Gastrocnemius medialis (tissue), 4 donors: ENCODE measurements around the gene ACO1. TPM values are rescaled to one million over a fixed set of nuclear protein-coding genes. Genes with fewer than 3 reads are reported as not detected.

Source experiments
- ATAC-seq, 2 donors: fragments of 150-250 bp; one replicate each; pipeline ENCODE4 v1.9.1; 2016
- DNase-seq, 2 donors: peaks; one replicate each; pipeline ENCODE4 v3.0.0-alpha.2; 2019
- H3K27ac ChIP-seq, 4 donors: fragments of 200-600 bp; sonication (generic); 1 replicate in 1 of 4; 2 replicates in 3 of 4; pipeline ENCODE4 v1.5.1; 2016 to 2018; ENCODE audit warnings: mild to moderate bottlenecking in 2 of 4, moderate library complexity in 1 of 4
- H3K27me3 ChIP-seq, 3 donors: fragments of 200-600 bp; sonication (generic) in 2 of 3; 1 replicate in 1 of 3; 2 replicates in 2 of 3; pipeline versions ENCODE4 v1.5.1 to v1.6.0; 2016 to 2019; ENCODE audit warnings: mild to moderate bottlenecking in 1 of 3, moderate library complexity in 1 of 3
- H3K36me3 ChIP-seq, 2 donors: fragments of 200-600 bp; sonication (generic) in 1 of 2; one replicate each; pipeline ENCODE4 v1.5.1; 2017 to 2018
- H3K4me1 ChIP-seq, 2 donors: fragments of 200-600 bp; sonication (generic) in 1 of 2; one replicate each; pipeline ENCODE4 v1.5.1; 2016 to 2017; ENCODE audit warnings: mild to moderate bottlenecking in 2 of 2
- H3K4me3 ChIP-seq, 4 donors: fragments of 200-600 bp; sonication (generic) in 3 of 4; 1 replicate in 1 of 4; 2 replicates in 3 of 4; pipeline ENCODE4 v1.5.1; 2016 to 2019; ENCODE audit warnings: mild to moderate bottlenecking in 2 of 4
- H3K9me3 ChIP-seq, 3 donors: fragments of 200-600 bp; sonication (generic) in 2 of 3; 1 replicate in 1 of 3; 2 replicates in 2 of 3; pipeline ENCODE4 v1.5.1; 2016 to 2019
- POLR2A ChIP-seq, 2 donors: fragments of 450-650 bp; IDR thresholded peaks; one replicate each; pipeline ENCODE4 v1.6.1; 2017; ENCODE audit warnings: antibody characterized with exemption in 2 of 2, mild to moderate bottlenecking in 2 of 2, moderate library complexity in 2 of 2
- in situ Hi-C, 4 donors: fragments of 200-750 bp; cut with MboI; loops; one replicate each; pipeline versions ENCODE4 v1.15.0 to v1.8.0; 2017; ENCODE audit warnings: low sequenced_read_pairs in 4 of 4
- intact Hi-C: fragments of 100-400 bp; cut with DNase I; formaldehyde crosslinking; loops from one replicate; pipeline ENCODE4 v1.15.1; 2023; ENCODE audit warnings: low total_unique reads
- total RNA-seq, 4 donors: library from RNA; depleted of rRNA; stranded (reverse); fragments of >200 nt; gene quantifications; one replicate each; pipeline versions ENCODE4 v1.1.0 to v1.2.3, GENCODE V29; 2016
- TF ChIP-seq, protein P1 (sequence below), 5 experiments: fragments of 450-650 bp in 3 of 5; fragments of 200-600 bp in 2 of 5; sonication (generic) in 2 of 5; IDR thresholded peaks in 4 of 5; conservative IDR thresholded peaks in 1 of 5; 1 replicate in 4 of 5; 2 replicates in 1 of 5; pipeline ENCODE4 v1.5.1; 2016 to 2019; ENCODE audit warnings: antibody characterized with exemption in 5 of 5, mild to moderate bottlenecking in 3 of 5, moderate library complexity in 3 of 5

ACO1 gene
- total RNA-seq, 4 donors from 2014 or later, result 28.3 to 35.0 (median 30.3) TPM

GRCh38 chr9:32423371-32423770, 38.9 kb downstream of the ACO1 start:
- H3K4me1 ChIP-seq, result no peaks in the 10 kb centered on the region
- DNase-seq (no peak), ATAC-seq (no peak)
- in situ Hi-C loops (no loop called here), intact Hi-C loops (no loop called here)
- no peaks in the 10 kb centered on the region for H3K27me3 ChIP-seq
- no peaks in the 10 kb centered on the region for H3K9me3 ChIP-seq
- H3K36me3 ChIP-seq, result peaks cover 0 to 86% of the 10 kb centered on the region in 2 donors
- no peak for TF ChIP-seq POLR2A (IDR thresholded peaks at IDR 0.05)
- TF ChIP-seq, protein P1, sequence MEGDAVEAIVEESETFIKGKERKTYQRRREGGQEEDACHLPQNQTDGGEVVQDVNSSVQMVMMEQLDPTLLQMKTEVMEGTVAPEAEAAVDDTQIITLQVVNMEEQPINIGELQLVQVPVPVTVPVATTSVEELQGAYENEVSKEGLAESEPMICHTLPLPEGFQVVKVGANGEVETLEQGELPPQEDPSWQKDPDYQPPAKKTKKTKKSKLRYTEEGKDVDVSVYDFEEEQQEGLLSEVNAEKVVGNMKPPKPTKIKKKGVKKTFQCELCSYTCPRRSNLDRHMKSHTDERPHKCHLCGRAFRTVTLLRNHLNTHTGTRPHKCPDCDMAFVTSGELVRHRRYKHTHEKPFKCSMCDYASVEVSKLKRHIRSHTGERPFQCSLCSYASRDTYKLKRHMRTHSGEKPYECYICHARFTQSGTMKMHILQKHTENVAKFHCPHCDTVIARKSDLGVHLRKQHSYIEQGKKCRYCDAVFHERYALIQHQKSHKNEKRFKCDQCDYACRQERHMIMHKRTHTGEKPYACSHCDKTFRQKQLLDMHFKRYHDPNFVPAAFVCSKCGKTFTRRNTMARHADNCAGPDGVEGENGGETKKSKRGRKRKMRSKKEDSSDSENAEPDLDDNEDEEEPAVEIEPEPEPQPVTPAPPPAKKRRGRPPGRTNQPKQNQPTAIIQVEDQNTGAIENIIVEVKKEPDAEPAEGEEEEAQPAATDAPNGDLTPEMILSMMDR (IDR thresholded peaks at IDR 0.05 in 4 of 5, conservative IDR thresholded peaks at IDR 0.05 in 1 of 5), result no peak
- no peak overlapping the region for H3K4me3 ChIP-seq
- H3K27ac ChIP-seq, result no peak overlapping the region

- H3K4me3 ChIP-seq, result no peak overlapping the region
- no peak for DNase-seq
- H3K9me3 ChIP-seq, result no peaks in the 10 kb centered on the region
- H3K4me1 ChIP-seq, result no peaks in the 10 kb centered on the region
- H3K36me3 ChIP-seq, result peaks cover 0 to 83% of the 10 kb centered on the region in 2 donors
- intact Hi-C loops (no loop called here), in situ Hi-C loops (no loop called here)
- no peak overlapping the region for H3K27ac ChIP-seq
- no peak for ATAC-seq
- TF ChIP-seq, protein P1 (IDR thresholded peaks at IDR 0.05 in 4 of 5, conservative IDR thresholded peaks at IDR 0.05 in 1 of 5), result no peak
- TF ChIP-seq POLR2A (IDR thresholded peaks at IDR 0.05), result no peak
- no peaks in the 10 kb centered on the region for H3K27me3 ChIP-seq
Measured at GRCh38 chr9:32424616-32425015, 40.2 kb downstream of the ACO1 start.

DNA sequence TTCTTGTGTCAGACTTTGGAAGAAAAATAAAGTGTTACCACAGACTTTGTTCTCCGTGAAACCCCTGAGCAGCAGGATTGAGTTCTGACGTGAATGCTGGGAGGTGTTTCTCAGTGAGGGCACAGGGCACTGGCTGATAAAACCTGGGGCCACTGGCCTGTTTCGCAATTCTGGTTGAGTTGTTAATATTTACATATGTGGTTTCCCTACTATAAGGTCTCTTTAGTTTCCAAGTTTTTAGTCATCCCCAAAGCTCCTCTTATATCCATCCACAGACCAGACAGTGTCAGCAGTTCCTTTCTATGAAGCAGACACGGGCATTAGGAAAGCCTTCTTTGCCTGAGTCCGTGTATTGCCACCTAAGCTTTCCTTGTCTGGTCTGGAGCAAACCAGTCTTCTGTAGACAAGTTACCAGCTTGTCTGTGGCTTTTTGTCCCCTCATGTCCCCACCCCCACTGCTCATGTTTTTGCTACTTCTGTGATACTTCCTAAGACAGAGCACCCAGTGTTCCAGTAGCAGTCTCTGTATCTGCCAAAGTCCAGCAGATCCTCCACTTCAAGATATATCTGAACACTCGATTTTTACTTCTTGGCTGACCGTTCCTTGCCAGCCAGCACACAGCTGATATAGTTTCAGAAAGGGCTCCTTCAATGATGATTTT, 42.0 kb downstream of the ACO1 start:
- peaks cover 0 to 73% of the 10 kb centered on the region in 2 donors for H3K36me3 ChIP-seq
- in situ Hi-C loops (no loop called here), intact Hi-C loops (no loop called here)
- ATAC-seq (no peak), DNase-seq (no peak)
- TF ChIP-seq, protein P1 (IDR thresholded peaks at IDR 0.05 in 4 of 5, conservative IDR thresholded peaks at IDR 0.05 in 1 of 5), result no peak
- no peak for TF ChIP-seq POLR2A (IDR thresholded peaks at IDR 0.05)
- H3K27ac ChIP-seq, result no peak overlapping the region
- no peaks in the 10 kb centered on the region for H3K4me1 ChIP-seq
- no peaks in the 10 kb centered on the region for H3K9me3 ChIP-seq
- H3K27me3 ChIP-seq, result no peaks in the 10 kb centered on the region
- no peak overlapping the region for H3K4me3 ChIP-seq

DNA sequence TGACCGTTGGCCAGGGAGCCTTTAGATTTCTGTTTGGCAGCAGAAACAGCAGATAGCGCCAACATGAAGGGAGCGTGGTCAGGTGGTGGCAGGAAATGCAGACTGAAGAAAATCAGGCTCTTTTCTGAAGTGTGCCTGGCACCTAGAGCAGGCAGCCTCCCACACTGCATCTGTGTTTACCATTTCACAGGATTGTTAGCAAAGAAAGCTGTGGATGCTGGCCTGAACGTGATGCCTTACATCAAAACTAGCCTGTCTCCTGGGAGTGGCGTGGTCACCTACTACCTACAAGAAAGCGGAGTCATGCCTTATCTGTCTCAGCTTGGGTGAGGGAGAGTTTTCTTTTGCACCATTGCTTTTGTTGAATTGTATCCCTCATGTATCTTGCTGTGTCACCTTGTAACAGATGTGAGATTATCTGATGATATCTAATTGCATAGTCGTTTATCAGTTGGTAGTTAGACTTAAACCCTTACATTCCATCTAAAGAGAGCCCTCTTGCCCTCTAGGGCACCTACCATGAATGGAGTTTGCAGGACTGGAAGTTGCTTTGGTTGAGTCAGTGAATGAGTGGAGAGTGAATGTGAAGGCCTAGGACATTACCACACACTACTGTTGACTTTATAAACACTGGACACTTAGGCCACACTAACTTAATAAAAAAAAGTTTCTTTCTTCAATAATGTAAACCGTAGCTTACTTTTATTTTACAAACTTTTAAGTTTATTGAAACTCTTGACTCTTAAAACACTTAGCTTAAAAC, 42.8 kb downstream of the ACO1 start:
- TF ChIP-seq, protein P1 (IDR thresholded peaks at IDR 0.05 in 4 of 5, conservative IDR thresholded peaks at IDR 0.05 in 1 of 5), result no peak
- TF ChIP-seq POLR2A (IDR thresholded peaks at IDR 0.05), result no peak
- ATAC-seq, result no peak
- no peak overlapping the region for H3K4me3 ChIP-seq
- no peaks in the 10 kb centered on the region for H3K4me1 ChIP-seq
- H3K9me3 ChIP-seq, result no peaks in the 10 kb centered on the region
- DNase-seq, result no peak
- no peaks in the 10 kb centered on the region for H3K27me3 ChIP-seq
- no peak overlapping the region for H3K27ac ChIP-seq
- in situ Hi-C loops, result no loop called here
- H3K36me3 ChIP-seq, result peaks cover 0 to 74% of the 10 kb centered on the region in 2 donors
- intact Hi-C loops, result no loop called here
